GM19240 (cell line): ENCODE measurements around the gene PTGFR.

Experiments
- DNase-seq: peaks from one replicate; pipeline ENCODE4 v3.0.0; 2011; ENCODE audit warnings: low spot score; ENCODE audit not compliant: insufficient read length

PTGFR gene

DNA sequence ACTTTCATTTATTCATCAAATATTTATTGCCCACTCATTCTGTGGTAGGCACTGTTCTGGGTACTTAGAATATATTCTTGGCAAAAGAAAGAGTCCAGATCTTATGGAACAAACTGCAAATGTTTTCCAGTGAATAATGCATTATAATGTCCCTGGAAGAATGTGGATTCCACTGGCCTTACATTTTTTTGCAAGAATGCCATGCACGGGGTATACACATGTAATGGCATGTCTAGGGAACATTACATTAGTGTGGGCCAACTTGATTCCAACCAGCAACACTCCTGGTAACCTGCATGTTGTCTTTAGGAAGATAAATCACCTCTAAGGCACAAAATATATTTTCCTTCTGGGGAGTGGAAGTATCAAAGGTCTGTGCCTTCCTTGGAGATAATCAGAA is 96.4 kb downstream of the PTGFR start:
- no peak for DNase-seq
